HL-60/S4 treated with phorbol 12-myristate 13-acetate at 8.2 ng/mL for 4 days and 3 days (cell line): ENCODE results near the gene PDAP1.
"Not testable (repeated sequence)": the region's sequence is repeated elsewhere in the genome, so short reads cannot be mapped to it uniquely, and the experiment has no call there.

Experiments used
- in situ Hi-C: fragments of 300-500 bp; cut with MboI; formaldehyde crosslinking; loops from 2 replicates; pipeline ENCODE4 v1.15.0; 2022; ENCODE audit warnings: low sequenced_read_pairs

PDAP1 gene

DNA sequence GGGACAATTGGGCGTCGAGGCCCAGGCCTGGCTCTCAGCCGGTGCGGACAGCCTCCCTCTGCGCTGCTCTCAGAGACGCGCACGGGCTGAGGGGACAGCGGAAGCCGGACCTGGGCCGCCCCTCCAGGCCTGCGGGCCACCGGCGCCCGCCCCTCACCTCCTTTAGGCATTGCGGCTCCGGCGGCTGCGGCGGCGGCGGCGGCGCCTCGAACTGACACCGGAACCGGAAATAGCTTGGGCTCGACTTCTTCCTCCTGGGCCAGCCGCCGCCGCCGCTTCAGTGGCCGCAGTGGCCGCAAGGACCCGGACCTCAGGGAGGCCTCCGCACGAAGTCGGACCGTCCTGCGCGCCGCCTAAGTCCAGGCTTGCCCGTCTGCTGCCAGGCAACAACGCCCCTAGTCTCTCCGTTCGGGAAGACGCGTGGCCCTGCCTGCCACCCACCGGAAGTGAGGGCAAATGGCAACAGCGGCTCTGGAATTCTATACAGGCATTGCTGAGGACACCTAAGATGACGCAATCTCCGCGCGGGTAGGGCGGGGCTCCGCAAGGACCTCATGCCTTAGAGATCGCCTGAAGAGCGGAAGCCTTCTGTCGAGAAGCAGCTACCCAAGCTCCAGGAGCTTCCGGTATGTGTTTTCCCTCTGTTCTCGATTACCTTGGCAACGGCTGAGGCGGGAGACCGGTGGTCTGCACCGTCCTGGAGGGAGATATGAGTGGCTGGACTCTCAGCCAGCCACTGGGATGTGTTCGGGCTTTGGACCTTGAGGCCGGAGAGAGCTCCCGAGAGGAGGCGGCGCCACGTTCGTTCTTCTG lies at the start of gene PDAP1, which contains the start of gene BUD31:
TSS of gene PDAP1 (minus strand) at position 219 of the 813 bp plus-strand sequence. CDS start at position 170, 49 bp downstream.
TSS of gene BUD31 (plus strand) at position 591 of the 813 bp plus-strand sequence. CDS start 2,124 bp downstream, outside the sequence.
- in situ Hi-C loops = no loop called here

DNA sequence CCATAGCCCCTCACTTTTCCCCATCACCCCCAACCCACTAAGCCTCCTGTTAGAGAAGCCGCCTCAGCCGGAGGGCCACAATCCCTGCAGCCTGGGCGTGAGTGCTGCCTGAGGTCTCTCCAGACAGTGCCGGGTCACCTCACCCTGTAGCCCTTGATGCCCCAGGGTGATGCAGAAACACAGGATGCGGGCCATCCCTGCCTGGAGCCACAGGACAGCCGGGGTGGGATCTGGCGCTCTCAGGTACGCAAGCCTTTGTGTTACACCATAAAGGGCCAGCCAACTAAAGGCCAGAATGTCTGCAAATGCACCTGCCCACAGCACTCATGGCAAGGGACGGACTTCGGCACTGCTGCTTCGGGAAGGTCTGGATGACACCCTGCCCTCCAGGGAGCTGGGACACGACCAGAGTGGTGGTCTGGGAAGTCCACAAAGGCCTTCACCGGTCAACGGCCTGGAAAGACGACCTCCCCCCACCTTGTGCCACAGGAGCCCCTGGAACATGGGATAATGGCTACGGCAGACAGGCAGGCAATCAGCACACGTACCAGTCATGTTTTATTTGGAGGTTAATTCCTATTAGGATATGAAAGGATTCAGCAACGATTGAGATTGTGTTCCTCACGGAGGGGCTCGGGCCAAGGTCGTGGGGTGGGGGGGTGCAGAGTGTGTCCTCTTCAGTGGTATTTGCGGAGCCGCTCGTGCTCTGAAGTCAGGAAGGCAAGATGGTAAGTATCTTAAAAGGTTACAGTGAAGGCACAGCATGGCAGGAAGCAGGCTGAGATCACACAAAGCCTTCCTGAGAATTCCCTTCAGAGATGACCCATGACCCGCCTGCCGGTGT lies 49.5 kb upstream of the PDAP1 start:
- in situ Hi-C loops = no loop called here

GRCh38 chr7:99457050-99457649 lies 48.8 kb upstream of the PDAP1 start:
- in situ Hi-C loops = no loop called here

DNA sequence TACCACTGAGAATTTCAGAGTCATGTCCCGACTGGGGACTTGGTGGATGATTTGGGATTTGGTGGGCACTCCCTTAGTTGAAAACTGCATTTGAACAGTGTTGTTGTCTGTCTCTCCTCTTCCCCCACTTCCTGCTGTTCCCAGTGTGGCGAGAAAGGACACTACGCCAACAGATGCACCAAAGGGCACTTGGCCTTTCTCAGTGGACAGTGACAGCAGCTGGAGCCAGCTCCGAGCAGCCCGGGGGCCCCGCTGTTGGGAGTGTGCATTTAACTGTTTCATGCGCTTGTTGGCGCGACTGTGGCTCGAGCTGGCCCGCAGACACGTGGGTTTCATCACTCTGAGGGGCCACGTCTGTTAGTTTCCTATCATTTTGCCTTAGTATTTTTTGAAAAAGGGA lies 47.9 kb upstream of the PDAP1 start:
- in situ Hi-C loops = no loop called here

DNA sequence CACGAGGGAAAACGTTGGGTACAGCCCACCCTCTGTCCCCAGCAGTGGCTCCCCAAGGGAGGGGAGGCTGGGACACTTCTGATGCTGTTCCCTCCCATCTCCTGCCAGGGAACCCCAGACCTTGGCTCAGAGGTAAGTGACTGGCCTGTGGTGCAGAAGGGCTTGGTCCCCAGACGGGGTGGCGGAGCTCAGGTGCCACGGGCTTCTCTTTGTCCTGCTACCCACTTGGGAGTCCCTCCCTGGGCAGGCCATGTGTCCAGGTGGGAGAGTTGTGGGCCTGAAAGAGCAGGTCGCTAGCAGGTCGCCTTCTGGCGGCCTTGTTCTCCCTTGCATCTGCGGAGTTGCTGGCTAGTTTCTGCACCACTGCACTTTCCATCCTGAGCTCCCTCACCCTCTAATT lies 47.5 kb upstream of the PDAP1 start:
- in situ Hi-C loops = no loop called here

DNA sequence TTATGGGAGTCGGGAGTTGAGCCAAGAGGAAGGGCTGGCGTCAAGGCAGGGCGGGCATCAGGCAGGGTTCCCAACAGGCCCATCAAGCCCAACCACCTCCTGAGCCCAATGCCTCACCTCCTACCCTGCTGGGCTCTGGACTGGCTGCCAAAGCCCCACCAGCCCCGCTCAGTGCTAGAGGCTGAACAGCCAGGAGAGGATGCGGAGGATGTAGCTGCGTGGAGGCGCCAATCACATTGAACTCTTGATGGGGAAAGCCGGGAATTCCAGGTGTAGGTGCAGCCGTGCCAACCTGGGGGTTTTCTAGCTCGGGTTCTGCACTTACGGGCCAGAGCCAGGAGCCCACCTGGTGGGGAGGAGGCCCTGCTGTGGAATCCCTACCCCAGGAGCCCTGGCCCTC lies 44.7 kb upstream of the PDAP1 start:
- in situ Hi-C loops = no loop called here

DNA sequence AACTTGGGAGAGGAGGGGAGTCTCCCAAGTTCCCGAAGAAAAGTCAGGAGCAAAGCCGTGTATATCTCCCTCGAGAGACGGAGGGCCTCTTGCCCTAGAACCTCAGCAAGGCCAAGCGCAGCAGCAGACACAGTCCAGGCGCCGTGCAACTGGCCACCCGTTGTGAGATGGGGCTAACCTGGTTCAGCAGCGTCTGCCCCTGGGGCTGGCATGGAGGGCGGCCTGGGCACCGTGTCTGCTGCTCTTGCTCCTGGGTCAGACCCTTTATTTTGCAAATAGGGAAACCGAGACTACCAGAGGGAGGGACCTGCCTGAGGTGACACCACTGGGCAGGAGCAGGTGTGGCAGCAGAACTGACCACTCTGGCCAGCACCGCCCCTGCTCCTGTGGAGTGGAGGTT lies 44.1 kb upstream of the PDAP1 start:
- in situ Hi-C loops = no loop called here

DNA sequence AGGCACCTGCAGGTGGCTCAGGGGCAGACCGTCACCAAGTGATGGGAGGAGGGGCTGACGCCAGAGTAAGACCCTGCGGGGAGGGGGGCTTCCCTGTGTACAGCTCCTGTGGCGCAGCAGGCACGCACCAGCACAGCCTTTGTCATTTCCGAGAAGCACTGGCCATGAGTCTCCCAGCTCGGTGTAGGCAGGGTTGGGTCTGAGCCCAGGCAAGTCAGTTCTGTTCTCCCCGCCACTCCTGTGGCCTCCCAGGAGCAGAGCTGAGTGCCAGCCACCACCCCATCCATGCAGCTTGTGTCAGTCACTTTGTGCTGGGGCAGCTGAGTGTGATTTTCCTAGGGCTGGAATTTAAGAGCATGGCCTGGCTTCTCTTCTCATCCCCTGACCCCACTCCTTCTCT lies 43.5 kb upstream of the PDAP1 start:
- in situ Hi-C loops = no loop called here

DNA sequence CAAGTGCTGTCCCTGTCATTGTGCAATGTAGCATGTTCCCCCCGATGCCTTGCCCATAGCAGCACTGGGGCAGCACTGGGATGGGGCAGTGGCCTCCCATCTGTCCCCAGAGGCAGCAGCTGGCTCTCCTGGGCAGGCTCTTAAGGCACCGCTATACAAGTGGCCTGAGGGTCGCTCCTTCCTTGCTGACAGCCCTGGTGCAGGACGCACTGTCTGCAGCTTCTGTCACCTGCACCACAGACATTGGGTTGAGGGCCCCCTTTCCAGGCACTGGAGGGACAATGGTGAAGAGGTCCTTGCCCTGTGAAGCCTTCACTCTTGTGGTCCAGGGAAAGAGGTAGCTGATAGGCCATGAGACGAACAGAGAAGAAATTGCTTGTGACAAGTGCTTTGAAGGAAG lies 40.9 kb upstream of the PDAP1 start:
- in situ Hi-C loops = no loop called here

DNA sequence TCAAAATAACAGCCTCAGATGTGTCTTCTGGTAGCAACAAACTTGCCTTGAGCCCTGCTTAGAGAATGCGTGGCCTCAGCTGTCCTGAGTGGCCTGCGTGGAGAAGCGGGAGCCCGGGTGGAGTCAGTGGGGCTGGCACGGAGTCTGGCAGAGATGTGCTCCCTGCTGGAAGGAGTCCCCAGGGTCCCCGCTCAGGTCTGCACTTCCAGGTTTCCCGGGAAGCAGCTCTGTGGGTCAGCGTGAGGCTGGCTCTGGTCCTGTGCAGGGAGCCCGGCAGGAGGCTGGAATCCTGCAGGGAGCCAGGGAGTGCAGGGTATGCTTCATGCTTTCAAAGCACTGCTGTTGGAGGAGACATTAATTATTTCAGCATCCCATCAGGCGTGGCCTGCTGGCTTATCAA lies 40.5 kb upstream of the PDAP1 start:
- in situ Hi-C loops = no loop called here

GRCh38 chr7:99447943-99448342 lies 39.5 kb upstream of the PDAP1 start:
- in situ Hi-C loops = no loop called here

- in situ Hi-C loops = no loop called here
These were observed 37.7 kb upstream of the PDAP1 start for GRCh38 chr7:99446096-99446495.

GRCh38 chr7:99440195-99440594 lies 31.8 kb upstream of the PDAP1 start:
- in situ Hi-C loops = no loop called here

DNA sequence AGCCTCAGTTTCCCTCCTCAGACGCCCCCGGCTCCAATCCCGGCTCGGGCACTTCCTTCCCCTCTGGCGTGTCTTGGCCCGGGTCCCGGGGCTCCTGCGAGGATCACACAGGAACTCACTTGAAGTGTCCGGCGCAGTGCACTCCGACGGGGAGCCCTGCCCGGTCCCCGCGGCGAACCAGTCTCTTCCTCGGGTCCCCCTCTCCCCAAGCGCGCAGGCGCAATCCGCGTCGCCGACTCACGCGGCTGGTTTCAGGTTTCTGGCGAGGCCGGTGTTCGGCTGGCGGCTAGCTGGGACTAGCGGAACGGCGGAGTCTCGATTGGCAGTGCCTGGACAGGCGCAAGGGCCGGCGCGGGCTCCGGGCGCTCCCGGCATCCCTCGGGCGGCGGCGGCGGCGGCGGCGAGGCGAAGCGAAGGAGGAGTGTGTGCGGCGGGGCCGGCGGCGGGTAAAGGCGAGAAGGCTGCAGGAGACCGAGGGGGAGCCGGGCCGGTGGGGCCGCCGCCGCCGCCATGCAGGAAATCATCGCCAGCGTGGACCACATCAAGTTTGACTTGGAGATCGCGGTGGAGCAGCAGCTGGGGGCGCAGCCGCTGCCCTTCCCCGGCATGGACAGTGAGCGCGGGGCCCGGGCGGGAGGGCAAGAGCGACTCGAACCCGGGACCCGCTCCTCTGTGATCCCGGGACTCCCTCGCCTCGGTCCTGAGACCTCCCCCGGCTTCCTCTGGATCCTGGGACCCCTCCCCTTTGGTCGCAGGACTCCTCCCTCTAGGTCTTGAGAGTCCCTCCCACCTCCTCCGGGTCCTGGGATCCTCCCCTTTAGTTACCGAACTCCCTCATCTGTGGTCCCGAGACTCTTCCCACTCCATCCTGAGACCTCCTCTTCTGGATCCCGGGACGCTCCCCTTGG lies 30.4 kb upstream of the PDAP1 start, which contains the start of the genes CPSF4 and PTCD1:
TSS of gene CPSF4 (plus strand) at position 371 of the 908 bp plus-strand sequence. CDS start at position 511, 140 bp downstream.
TSS of gene PTCD1 (minus strand) at position 226 of the 908 bp plus-strand sequence. CDS start 3,556 bp downstream, outside the sequence.
- in situ Hi-C loops = no loop called here

GRCh38 chr7:99437946-99438572 lies 29.7 kb upstream of the PDAP1 start:
- in situ Hi-C loops = no loop called here

GRCh38 chr7:99433158-99433557 lies 24.8 kb upstream of the PDAP1 start:
- in situ Hi-C loops = no loop called here

DNA sequence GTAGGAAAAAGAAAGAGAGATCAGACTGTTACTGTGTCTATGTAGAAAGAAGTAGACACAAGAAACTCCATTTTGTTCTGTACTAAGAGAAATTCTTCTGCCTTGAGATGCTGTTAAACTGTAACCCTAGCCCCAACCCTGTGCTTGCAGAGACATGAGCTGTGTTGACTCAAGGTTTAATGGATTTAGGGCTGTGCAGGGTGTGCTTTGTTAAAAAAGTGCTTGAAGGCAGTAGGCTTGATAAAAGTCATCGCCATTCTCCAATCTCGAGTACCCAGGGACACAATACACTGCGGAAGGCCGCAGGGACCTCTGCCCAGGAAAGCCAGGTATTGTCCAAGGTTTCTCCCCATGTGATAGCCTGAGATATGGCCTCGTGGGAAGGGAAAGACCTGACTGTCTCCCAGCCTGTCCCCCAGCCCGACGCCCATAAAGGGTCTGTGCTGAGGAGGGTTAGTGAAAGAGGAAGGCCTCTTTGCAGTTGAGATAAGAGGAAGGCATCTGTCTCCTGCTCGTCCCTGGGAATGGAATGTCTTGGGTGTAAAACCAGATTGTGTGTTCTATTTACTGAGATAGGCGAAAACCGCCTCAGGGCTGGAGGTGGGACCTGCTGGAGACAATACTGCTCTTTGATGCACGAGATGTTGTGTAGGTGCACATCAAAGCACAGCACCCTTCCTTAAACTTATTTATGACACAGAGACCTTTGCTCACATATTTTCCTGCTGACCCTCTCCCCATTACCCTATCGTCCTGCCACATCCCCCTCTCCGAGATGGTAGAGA lies 23.6 kb upstream of the PDAP1 start:
- in situ Hi-C loops = not testable (repeated sequence)

DNA sequence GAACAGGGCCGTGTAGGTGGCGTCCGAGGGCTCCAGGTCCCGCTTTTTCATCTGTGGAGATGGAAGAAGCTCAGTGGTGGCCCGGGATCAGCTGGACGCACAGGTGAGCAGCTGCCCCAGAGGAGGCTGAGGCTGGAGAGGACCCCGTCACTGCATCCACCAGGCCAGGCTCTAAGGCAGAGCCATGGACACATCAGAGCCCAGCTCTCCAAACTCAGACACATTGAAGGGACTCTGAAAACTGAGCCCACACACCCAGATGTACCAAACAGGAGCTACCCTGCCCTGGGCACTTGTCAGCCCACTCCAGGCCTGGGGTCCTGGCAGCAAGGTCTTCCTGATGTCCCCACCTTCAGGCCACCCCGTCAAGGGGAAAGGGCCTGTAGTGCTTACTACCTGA lies 21.4 kb upstream of the PDAP1 start:
- in situ Hi-C loops = no loop called here

DNA sequence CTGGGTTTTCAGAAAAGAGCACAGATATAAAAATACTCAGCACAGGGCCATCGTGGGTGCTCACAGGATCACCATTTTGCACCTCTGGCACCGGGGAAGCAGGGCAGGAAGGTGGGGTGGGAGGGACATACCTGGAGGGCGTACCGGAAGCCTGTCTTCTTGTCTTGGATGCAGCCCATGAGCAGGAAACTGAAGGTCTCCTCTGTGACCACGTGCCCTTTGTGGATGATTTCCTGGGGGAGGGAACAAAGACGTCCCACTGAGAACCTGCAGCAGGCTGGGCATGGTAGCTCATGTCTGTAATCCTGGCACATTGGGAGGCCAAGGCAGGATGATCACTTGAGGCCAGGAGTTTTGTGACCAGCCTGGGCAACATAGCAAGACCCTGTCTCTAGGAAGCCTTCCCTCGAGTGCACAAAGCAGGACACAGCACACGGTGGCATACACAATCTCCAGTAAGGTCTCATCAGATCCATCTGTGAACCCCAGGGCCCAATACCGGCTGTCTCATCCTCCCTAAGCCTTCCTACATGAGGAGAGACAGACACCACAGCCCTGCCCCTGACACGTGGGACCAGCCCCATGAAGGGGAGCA lies 20.7 kb upstream of the PDAP1 start:
- in situ Hi-C loops = no loop called here
